Stimulated activated effector memory CD8-positive, alpha-beta T cell treated with anti-CD3 and anti-CD28 coated beads, Interleukin-12 subunit alpha, Interleukin-12 subunit beta, amount 100 ng/mL, for 72 hours (primary cell): ENCODE measurements around the gene RBM18.

Experiments
- ATAC-seq: fragments of 150-1000 bp; cut with Tn5 transposase; 2 replicates; pipeline ENCODE4 v1.10.0; 2021
- DNase-seq, 2 donors: peaks; one replicate each; pipeline ENCODE4 v3.0.0; 2021 to 2022; ENCODE audit warnings: low spot score in 2 of 2
- H3K27ac Mint-ChIP-seq: one replicate; pipeline ENCODE4 v1.8.0; 2022; ENCODE audit warnings: mild to moderate bottlenecking, mixed read lengths
- H3K36me3 Mint-ChIP-seq: one replicate; pipeline ENCODE4 v1.8.0; 2022; ENCODE audit warnings: mild to moderate bottlenecking, mixed read lengths
- H3K4me1 Mint-ChIP-seq: one replicate; pipeline ENCODE4 v1.8.0; 2022; ENCODE audit warnings: mixed read lengths
- H3K4me3 Mint-ChIP-seq: one replicate; pipeline ENCODE4 v1.8.0; 2022; ENCODE audit warnings: mild to moderate bottlenecking, mixed read lengths
- H3K9me3 Mint-ChIP-seq: one replicate; pipeline ENCODE4 v1.8.0; 2022; ENCODE audit warnings: mixed read lengths

RBM18 gene

GRCh38 chr9:122268041-122268814 lies 3.6 kb upstream of the RBM18 start:
- Mint-ChIP-seq H3K36me3 (peaks cover 31% of the 10 kb centered on the region), H3K4me1 (peaks cover 24% of the 10 kb centered on the region), H3K9me3 (no peaks in the 10 kb centered on the region), H3K4me3 (no peak overlapping the region), H3K27ac (no peak overlapping the region)
- DNase-seq: no peak
- no peak for ATAC-seq

GRCh38 chr9:122265149-122265915 lies 692 bp upstream of the RBM18 start:
- peak in 1 of 2 donors; percentile 61 for DNase-seq
- H3K4me1 Mint-ChIP-seq: peaks cover 52% of the 10 kb centered on the region

GRCh38 chr9:122263699-122264349 lies 816 bp downstream of the RBM18 start:
- Mint-ChIP-seq H3K27ac (peak overlapping the region; percentile 100), H3K4me3 (peak overlapping the region; percentile 98), H3K4me1 (peaks cover 52% of the 10 kb centered on the region), H3K36me3 (peaks cover 40% of the 10 kb centered on the region), H3K9me3 (no peaks in the 10 kb centered on the region)
- peak in 1 of 2 donors; percentile 50 for DNase-seq
- no peak for ATAC-seq

More at GRCh38 chr9:122265149-122265915, 692 bp upstream of the RBM18 start:
- ATAC-seq: peak; percentile 65
- Mint-ChIP-seq H3K4me3 (peak overlapping the region; percentile 98), H3K9me3 (no peaks in the 10 kb centered on the region), H3K27ac (peak overlapping the region; percentile 100), H3K36me3 (peaks cover 26% of the 10 kb centered on the region)

- Mint-ChIP-seq H3K9me3 (no peaks in the 10 kb centered on the region), H3K4me3 (no peak overlapping the region), H3K27ac (no peak overlapping the region), H3K36me3 (peaks cover 57% of the 10 kb centered on the region), H3K4me1 (peaks cover 52% of the 10 kb centered on the region)
- DNase-seq (no peak), ATAC-seq (no peak)
These were observed 2.6 kb downstream of the RBM18 start for GRCh38 chr9:122262073-122262472.

GRCh38 chr9:122261469-122261881 lies 3.2 kb downstream of the RBM18 start:
- peak overlapping the region; percentile 34 for H3K27ac Mint-ChIP-seq

GRCh38 chr9:122258886-122259415 lies 5.7 kb downstream of the RBM18 start:
- Mint-ChIP-seq H3K4me1 (peaks cover 39% of the 10 kb centered on the region), H3K36me3 (peaks cover 63% of the 10 kb centered on the region), H3K27ac (no peak overlapping the region), H3K9me3 (no peaks in the 10 kb centered on the region), H3K4me3 (no peak overlapping the region)
- DNase-seq (no peak), ATAC-seq (no peak)

More at GRCh38 chr9:122261469-122261881, 3.2 kb downstream of the RBM18 start:
- H3K4me1 Mint-ChIP-seq: peaks cover 51% of the 10 kb centered on the region
- H3K36me3 Mint-ChIP-seq: peaks cover 63% of the 10 kb centered on the region
- H3K4me3 Mint-ChIP-seq: no peak overlapping the region
- H3K9me3 Mint-ChIP-seq: no peaks in the 10 kb centered on the region
- no peak for DNase-seq
- ATAC-seq: no peak

- Mint-ChIP-seq H3K36me3 (peaks cover 85% of the 10 kb centered on the region), H3K27ac (no peak overlapping the region), H3K9me3 (no peaks in the 10 kb centered on the region), H3K4me1 (peaks cover 26% of the 10 kb centered on the region), H3K4me3 (no peak overlapping the region)
- DNase-seq (no peak), ATAC-seq (no peak)
These were observed 8.4 kb downstream of the RBM18 start for GRCh38 chr9:122256206-122256605.

- Mint-ChIP-seq H3K4me3 (no peak overlapping the region), H3K9me3 (no peaks in the 10 kb centered on the region), H3K27ac (no peak overlapping the region), H3K36me3 (peaks cover 86% of the 10 kb centered on the region), H3K4me1 (peaks cover 18% of the 10 kb centered on the region)
- ATAC-seq (no peak), DNase-seq (no peak)
These were observed 9.9 kb downstream of the RBM18 start for GRCh38 chr9:122254761-122255160.

- no peak for ATAC-seq
- Mint-ChIP-seq H3K27ac (peak overlapping the region; percentile 26), H3K9me3 (no peaks in the 10 kb centered on the region), H3K36me3 (peaks cover 86% of the 10 kb centered on the region), H3K4me3 (no peak overlapping the region), H3K4me1 (peaks cover 18% of the 10 kb centered on the region)
- no peak for DNase-seq
These were observed 11.8 kb downstream of the RBM18 start for GRCh38 chr9:122252796-122253195.

GRCh38 chr9:122251351-122251750 lies 13.3 kb downstream of the RBM18 start:
- Mint-ChIP-seq H3K4me1 (peaks cover 18% of the 10 kb centered on the region), H3K4me3 (no peak overlapping the region), H3K9me3 (no peaks in the 10 kb centered on the region), H3K27ac (no peak overlapping the region), H3K36me3 (peaks cover 86% of the 10 kb centered on the region)
- no peak for DNase-seq
- no peak for ATAC-seq

GRCh38 chr9:122248448-122248865 lies 16.2 kb downstream of the RBM18 start:
- DNase-seq: no peak
- ATAC-seq: no peak
- H3K9me3 Mint-ChIP-seq: no peaks in the 10 kb centered on the region
- peaks cover 100% of the 10 kb centered on the region for H3K36me3 Mint-ChIP-seq
- peaks cover 12% of the 10 kb centered on the region for H3K4me1 Mint-ChIP-seq
- H3K4me3 Mint-ChIP-seq: no peak overlapping the region
- no peak overlapping the region for H3K27ac Mint-ChIP-seq

GRCh38 chr9:122246666-122247065 lies 18.0 kb downstream of the RBM18 start:
- H3K9me3 Mint-ChIP-seq: no peaks in the 10 kb centered on the region
- no peak for ATAC-seq
- no peak for DNase-seq
- no peaks in the 10 kb centered on the region for H3K4me1 Mint-ChIP-seq
- no peak overlapping the region for H3K4me3 Mint-ChIP-seq
- H3K36me3 Mint-ChIP-seq: peaks cover 100% of the 10 kb centered on the region
- H3K27ac Mint-ChIP-seq: no peak overlapping the region

GRCh38 chr9:122244349-122244748 lies 20.3 kb downstream of the RBM18 start:
- H3K36me3 Mint-ChIP-seq: peaks cover 98% of the 10 kb centered on the region
- DNase-seq: no peak
- no peak overlapping the region for H3K4me3 Mint-ChIP-seq
- no peak overlapping the region for H3K27ac Mint-ChIP-seq
- no peaks in the 10 kb centered on the region for H3K4me1 Mint-ChIP-seq
- no peaks in the 10 kb centered on the region for H3K9me3 Mint-ChIP-seq
- ATAC-seq: no peak

GRCh38 chr9:122239722-122240121 lies 24.9 kb downstream of the RBM18 start:
- Mint-ChIP-seq H3K4me1 (no peaks in the 10 kb centered on the region), H3K9me3 (no peaks in the 10 kb centered on the region), H3K27ac (no peak overlapping the region), H3K4me3 (no peak overlapping the region), H3K36me3 (peaks cover 61% of the 10 kb centered on the region)
- no peak for DNase-seq
- ATAC-seq: no peak

GRCh38 chr9:122236681-122237080 lies 28.0 kb downstream of the RBM18 start:
- DNase-seq (no peak), ATAC-seq (no peak)
- no peak overlapping the region for H3K27ac Mint-ChIP-seq
- H3K4me1 Mint-ChIP-seq: no peaks in the 10 kb centered on the region
- no peaks in the 10 kb centered on the region for H3K9me3 Mint-ChIP-seq
- H3K4me3 Mint-ChIP-seq: no peak overlapping the region
- peaks cover 31% of the 10 kb centered on the region for H3K36me3 Mint-ChIP-seq
